IPS-20b (cell line): ENCODE results near the gene TASL.

ENCODE experiments used
- H3K27ac ChIP-seq: one replicate; pipeline ENCODE4 v1.5.1; 2013; ENCODE audit warnings: low read length
- H3K27me3 ChIP-seq: 2 replicates; pipeline ENCODE4 v1.6.1; 2013; ENCODE audit warnings: mild to moderate bottlenecking, low read length, inconsistent platforms; ENCODE audit not compliant: insufficient read depth
- H3K36me3 ChIP-seq: 2 replicates; pipeline ENCODE4 v1.6.1; 2013; ENCODE audit warnings: low read depth, mild to moderate bottlenecking, inconsistent platforms, low read length, moderate library complexity; ENCODE audit not compliant: insufficient read depth
- H3K4me1 ChIP-seq: 2 replicates; pipeline ENCODE4 v1.6.1; 2013; ENCODE audit warnings: mild to moderate bottlenecking, control low read depth, inconsistent platforms, low read length, moderate library complexity; ENCODE audit not compliant: insufficient read depth
- H3K4me3 ChIP-seq: 2 replicates; pipeline ENCODE4 v1.5.1; 2013; ENCODE audit warnings: mild to moderate bottlenecking, low read length, inconsistent platforms
- H3K9ac ChIP-seq: 2 replicates; pipeline ENCODE4 v1.6.1; 2013; ENCODE audit warnings: low read depth, mild to moderate bottlenecking, inconsistent platforms, low read length, moderate library complexity
- H3K9me3 ChIP-seq: 2 replicates; pipeline ENCODE4 v1.6.1; 2013; ENCODE audit warnings: mild to moderate bottlenecking, low read depth, low read length, inconsistent platforms; ENCODE audit not compliant: insufficient read depth

The TASL gene

GRCh38 chrX:30577362-30577991 lies at the start of gene TASL:
Gene TASL (minus strand): TSS chrX:30577766. CDS start chrX:30560355, 17,411 bp downstream.
- Histone ChIP-seq H3K36me3 (no peaks in the 10 kb centered on the region), H3K9me3 (no peaks in the 10 kb centered on the region), H3K4me1 (no peaks in the 10 kb centered on the region), H3K27ac (no peak within 1 kb of the TSS), H3K4me3 (no peak within 1 kb of the TSS), H3K27me3 (no peaks in the 10 kb centered on the region), H3K9ac (no peak within 1 kb of the TSS)

- Histone ChIP-seq H3K4me1 (no peaks in the 10 kb centered on the region), H3K27ac (no peak overlapping the region), H3K9me3 (no peaks in the 10 kb centered on the region; the same call in 1 of the 2 replicates), H3K9ac (no peak overlapping the region), H3K27me3 (no peaks in the 10 kb centered on the region), H3K4me3 (no peak overlapping the region), H3K36me3 (no peaks in the 10 kb centered on the region)
These were observed 48.8 kb upstream of the TASL start for GRCh38 chrX:30626402-30626801.

GRCh38 chrX:30622361-30622760 lies 44.8 kb upstream of the TASL start:
- no peaks in the 10 kb centered on the region for H3K27me3 ChIP-seq

GRCh38 chrX:30620980-30621618 lies 43.5 kb upstream of the TASL start:
- no peak overlapping the region for H3K4me3 ChIP-seq
- H3K27ac ChIP-seq = no peak overlapping the region
- H3K9ac ChIP-seq = no peak overlapping the region
- H3K27me3 ChIP-seq = no peaks in the 10 kb centered on the region
- no peaks in the 10 kb centered on the region for H3K4me1 ChIP-seq
- no peaks in the 10 kb centered on the region; the same call in 1 of the 2 replicates for H3K9me3 ChIP-seq
- H3K36me3 ChIP-seq = no peaks in the 10 kb centered on the region

More at GRCh38 chrX:30622361-30622760, 44.8 kb upstream of the TASL start:
- Histone ChIP-seq H3K4me1 (no peaks in the 10 kb centered on the region), H3K9me3 (no peaks in the 10 kb centered on the region; the same call in 1 of the 2 replicates), H3K36me3 (no peaks in the 10 kb centered on the region), H3K4me3 (no peak overlapping the region), H3K9ac (no peak overlapping the region), H3K27ac (no peak overlapping the region)

- no peaks in the 10 kb centered on the region; the same call in 1 of the 2 replicates for H3K9me3 ChIP-seq
- H3K4me1 ChIP-seq = no peaks in the 10 kb centered on the region
- H3K9ac ChIP-seq = no peak overlapping the region
- no peaks in the 10 kb centered on the region for H3K36me3 ChIP-seq
- H3K27ac ChIP-seq = no peak overlapping the region
- H3K27me3 ChIP-seq = no peaks in the 10 kb centered on the region
- no peak overlapping the region for H3K4me3 ChIP-seq
These were observed 42.6 kb upstream of the TASL start for GRCh38 chrX:30620125-30620524.

GRCh38 chrX:30618160-30618765 lies 40.7 kb upstream of the TASL start:
- H3K36me3 ChIP-seq = no peaks in the 10 kb centered on the region
- H3K27ac ChIP-seq = no peak overlapping the region
- H3K27me3 ChIP-seq = no peaks in the 10 kb centered on the region
- H3K4me3 ChIP-seq = no peak overlapping the region
- no peaks in the 10 kb centered on the region for H3K4me1 ChIP-seq
- H3K9me3 ChIP-seq = no peaks in the 10 kb centered on the region; the same call in 1 of the 2 replicates
- no peak overlapping the region for H3K9ac ChIP-seq

- H3K4me3 ChIP-seq = no peak overlapping the region
- no peaks in the 10 kb centered on the region for H3K9me3 ChIP-seq
- no peaks in the 10 kb centered on the region for H3K4me1 ChIP-seq
- H3K9ac ChIP-seq = no peak overlapping the region
- no peaks in the 10 kb centered on the region for H3K27me3 ChIP-seq
- H3K27ac ChIP-seq = no peak overlapping the region
- H3K36me3 ChIP-seq = no peaks in the 10 kb centered on the region
These were observed 37.7 kb upstream of the TASL start for GRCh38 chrX:30615229-30615628.

GRCh38 chrX:30613721-30614120 lies 36.2 kb upstream of the TASL start:
- Histone ChIP-seq H3K9me3 (no peaks in the 10 kb centered on the region), H3K4me1 (no peaks in the 10 kb centered on the region), H3K36me3 (no peaks in the 10 kb centered on the region), H3K4me3 (no peak overlapping the region), H3K27ac (no peak overlapping the region), H3K9ac (no peak overlapping the region), H3K27me3 (no peaks in the 10 kb centered on the region)

- no peak overlapping the region for H3K4me3 ChIP-seq
- no peak overlapping the region for H3K9ac ChIP-seq
- H3K36me3 ChIP-seq = no peaks in the 10 kb centered on the region
- H3K4me1 ChIP-seq = no peaks in the 10 kb centered on the region
- H3K9me3 ChIP-seq = no peaks in the 10 kb centered on the region
- H3K27me3 ChIP-seq = no peaks in the 10 kb centered on the region
- H3K27ac ChIP-seq = no peak overlapping the region
These were observed 34.7 kb upstream of the TASL start for GRCh38 chrX:30612250-30612655.

GRCh38 chrX:30610026-30610425 lies 32.5 kb upstream of the TASL start:
- Histone ChIP-seq H3K36me3 (no peaks in the 10 kb centered on the region), H3K27ac (no peak overlapping the region), H3K4me3 (no peak overlapping the region), H3K9ac (no peak overlapping the region), H3K4me1 (no peaks in the 10 kb centered on the region), H3K27me3 (no peaks in the 10 kb centered on the region), H3K9me3 (no peaks in the 10 kb centered on the region)

GRCh38 chrX:30607155-30607554 lies 29.6 kb upstream of the TASL start:
- Histone ChIP-seq H3K9ac (no peak overlapping the region), H3K9me3 (no peaks in the 10 kb centered on the region), H3K27ac (no peak overlapping the region), H3K4me3 (no peak overlapping the region), H3K27me3 (no peaks in the 10 kb centered on the region), H3K36me3 (no peaks in the 10 kb centered on the region), H3K4me1 (no peaks in the 10 kb centered on the region)
